ENCODE results near the gene MOB3B. TPM values are rescaled to one million over a fixed set of nuclear protein-coding genes. Genes with fewer than 3 reads are reported as not detected.

MOB3B gene
- polyA plus RNA-seq, 1 experiment = 0.38 TPM

DNA sequence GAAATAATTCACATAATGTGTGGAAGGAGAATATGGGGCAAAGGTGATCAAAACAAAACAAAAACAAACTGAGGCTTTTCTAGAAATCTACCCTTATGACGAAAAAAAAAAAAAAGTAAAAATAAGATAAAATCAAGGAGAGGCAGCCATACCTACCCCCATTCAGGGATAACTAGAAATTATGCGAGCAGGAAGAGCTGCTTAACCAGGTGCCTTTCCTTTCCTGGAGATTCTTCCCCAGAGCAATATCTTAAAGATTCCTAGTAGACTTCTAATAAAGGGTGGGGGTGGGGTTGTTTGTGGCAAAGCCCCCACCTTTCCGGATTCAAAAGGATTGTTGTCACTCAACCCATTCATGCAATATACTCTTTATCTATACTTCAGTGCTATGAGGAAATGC is 117.5 kb downstream of the MOB3B start:
- no peak overlapping the region for H3K27ac ChIP-seq (ENCODE audit: low read depth, low read length)
- no peak for DNase-seq (ENCODE audit: low read depth, low spot score)
- no peak for TF ChIP-seq CTCF (IDR thresholded peaks at IDR 0.05; ENCODE audit: low read depth, low read length)
- no peaks in the 10 kb centered on the region for H3K27me3 ChIP-seq (ENCODE audit: control insufficient read depth, insufficient read depth, low read length)
- POLR2A ChIA-PET = no interaction called here
- no peak overlapping the region for H3K4me3 ChIP-seq (ENCODE audit: low read depth, low read length)
- H3K9me3 ChIP-seq (ENCODE audit: control insufficient read depth, insufficient read depth, low read length) = no peaks in the 10 kb centered on the region
- CTCF ChIA-PET = no interaction called here

DNA sequence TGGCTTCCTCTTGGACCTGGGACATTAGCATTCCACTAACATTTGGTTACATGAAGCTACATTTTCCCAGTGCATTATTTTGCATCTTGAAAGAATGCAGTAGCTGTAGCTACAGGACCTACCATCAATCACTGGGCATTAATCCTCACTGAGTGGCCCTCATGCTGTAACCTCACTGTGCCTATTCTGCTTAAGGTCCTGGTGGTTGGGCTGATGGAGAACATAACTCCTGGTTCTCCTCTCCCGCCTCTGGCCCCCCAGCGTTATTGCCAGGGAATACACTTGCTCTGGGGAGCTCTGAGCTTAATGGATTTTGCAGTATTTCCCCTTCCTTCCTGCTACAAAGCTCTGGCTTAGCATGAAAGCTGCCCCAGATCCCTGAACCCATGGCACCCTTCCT is 121.1 kb downstream of the MOB3B start:
- no peak for DNase-seq (ENCODE audit: low read depth, low spot score)
- Histone ChIP-seq H3K9me3 (ENCODE audit: control insufficient read depth, insufficient read depth, low read length) (no peaks in the 10 kb centered on the region), H3K27ac (ENCODE audit: low read depth, low read length) (no peak overlapping the region), H3K4me3 (ENCODE audit: low read depth, low read length) (no peak overlapping the region), H3K27me3 (ENCODE audit: control insufficient read depth, insufficient read depth, low read length) (no peaks in the 10 kb centered on the region)
- no peak for TF ChIP-seq CTCF (IDR thresholded peaks at IDR 0.05; ENCODE audit: low read depth, low read length)
- ChIA-PET CTCF (interaction anchor here (0.8 kb wide), 1 partner anchor 75 kb away, joined by 3 read pairs; no protein-coding TSS in a partner anchor), POLR2A (no interaction called here)

- Histone ChIP-seq H3K4me3 (ENCODE audit: low read depth, low read length) (no peak overlapping the region), H3K27me3 (ENCODE audit: control insufficient read depth, insufficient read depth, low read length) (no peaks in the 10 kb centered on the region), H3K9me3 (ENCODE audit: control insufficient read depth, insufficient read depth, low read length) (no peaks in the 10 kb centered on the region), H3K27ac (ENCODE audit: low read depth, low read length) (no peak overlapping the region)
- no peak for DNase-seq (ENCODE audit: low read depth, low spot score)
- POLR2A ChIA-PET = no interaction called here
- CTCF ChIA-PET = no interaction called here
- TF ChIP-seq CTCF (IDR thresholded peaks at IDR 0.05; ENCODE audit: low read depth, low read length) = no peak
Observed at GRCh38 chr9:27408001-27408400, 121.6 kb downstream of the MOB3B start.

GRCh38 chr9:27407491-27407890 is 122.1 kb downstream of the MOB3B start:
- Histone ChIP-seq H3K27me3 (ENCODE audit: control insufficient read depth, insufficient read depth, low read length) (no peaks in the 10 kb centered on the region), H3K27ac (ENCODE audit: low read depth, low read length) (no peak overlapping the region), H3K4me3 (ENCODE audit: low read depth, low read length) (no peak overlapping the region), H3K9me3 (ENCODE audit: control insufficient read depth, insufficient read depth, low read length) (no peaks in the 10 kb centered on the region)
- ChIA-PET CTCF (no interaction called here), POLR2A (no interaction called here)
- no peak for TF ChIP-seq CTCF (IDR thresholded peaks at IDR 0.05; ENCODE audit: low read depth, low read length)
- no peak for DNase-seq (ENCODE audit: low read depth, low spot score)

- Histone ChIP-seq H3K27me3 (ENCODE audit: control insufficient read depth, insufficient read depth, low read length) (no peaks in the 10 kb centered on the region), H3K4me3 (ENCODE audit: low read depth, low read length) (no peak overlapping the region), H3K9me3 (ENCODE audit: control insufficient read depth, insufficient read depth, low read length) (no peaks in the 10 kb centered on the region), H3K27ac (ENCODE audit: low read depth, low read length) (no peak overlapping the region)
- ChIA-PET CTCF (no interaction called here), POLR2A (no interaction called here)
- TF ChIP-seq CTCF (IDR thresholded peaks at IDR 0.05; ENCODE audit: low read depth, low read length) = no peak
- DNase-seq (ENCODE audit: low read depth, low spot score) = no peak
Observed at GRCh38 chr9:27404661-27405060, 125.0 kb downstream of the MOB3B start.
